Keratinocyte (primary cell): ENCODE measurements around the gene PEAR1. TPM values are rescaled to one million over a fixed set of nuclear protein-coding genes. Genes with fewer than 3 reads are reported as not detected.

Experiments used
- DNase-seq: peaks from one replicate; pipeline ENCODE4 v3.0.0-alpha.2; 2011; ENCODE audit warnings: low read depth, missing footprints, low spot score
- FAIRE-seq: peaks from 2 replicates; lab custom pipeline; 2011; peaks lifted over from hg19 to GRCh38; lab: Jason Lieb, UNC
- H2AFZ ChIP-seq: 2 replicates; pipeline ENCODE4 v1.6.0; 2012; ENCODE audit warnings: low read length, control low read depth, inconsistent platforms; ENCODE audit not compliant: control insufficient read depth
- H3K27ac ChIP-seq: 2 replicates; pipeline ENCODE4 v1.5.1; 2011; ENCODE audit warnings: low read length; ENCODE audit not compliant: control insufficient read depth, insufficient read depth
- H3K27me3 ChIP-seq: 3 replicates; pipeline ENCODE4 v1.6.0; 2011; ENCODE audit warnings: low read length; ENCODE audit not compliant: control insufficient read depth, insufficient read depth; ENCODE audit errors: extremely low read depth
- H3K36me3 ChIP-seq, 2 experiments: 2 replicates in 1 of 2; 3 replicates in 1 of 2; pipeline ENCODE4 v1.5.1; 2011; ENCODE audit warnings: low read length in 2 of 2, mild to moderate bottlenecking in 1 of 2; ENCODE audit not compliant: control insufficient read depth in 2 of 2, insufficient read depth in 2 of 2; ENCODE audit errors: extremely low read depth in 1 of 2
- H3K4me1 ChIP-seq: 3 replicates; pipeline ENCODE4 v1.5.1; 2011; ENCODE audit warnings: low read length; ENCODE audit not compliant: control insufficient read depth, insufficient read depth; ENCODE audit errors: extremely low read depth
- H3K4me2 ChIP-seq: 3 replicates; pipeline ENCODE4 v1.6.0; 2011; ENCODE audit warnings: low read depth, low read length; ENCODE audit not compliant: control insufficient read depth, insufficient read depth; ENCODE audit errors: extremely low read depth
- H3K4me3 ChIP-seq, 3 experiments: fragments of 200-600 bp in 1 of 3; sonication (generic) in 1 of 3; 2 replicates in 2 of 3; 3 replicates in 1 of 3; pipeline ENCODE4 v1.5.1; 2011 to 2016; ENCODE audit warnings: low read length in 3 of 3, mild to moderate bottlenecking in 3 of 3, control low read depth in 2 of 3, inconsistent platforms in 1 of 3, low read depth in 1 of 3, mixed read lengths in 1 of 3, mixed run types in 1 of 3, moderate library complexity in 1 of 3; ENCODE audit not compliant: control insufficient read depth in 2 of 3, insufficient read depth in 2 of 3; ENCODE audit errors: extremely low read depth in 1 of 3
- H3K79me2 ChIP-seq: 2 replicates; pipeline ENCODE4 v1.6.0; 2012; ENCODE audit warnings: low read length; ENCODE audit not compliant: control insufficient read depth, insufficient read depth
- H3K9ac ChIP-seq: 3 replicates; pipeline ENCODE4 v1.6.0; 2011; ENCODE audit warnings: low read length; ENCODE audit not compliant: control insufficient read depth, insufficient read depth; ENCODE audit errors: extremely low read depth
- H3K9me1 ChIP-seq: 3 replicates; pipeline ENCODE4 v1.6.0; 2011; ENCODE audit warnings: low read length; ENCODE audit not compliant: control insufficient read depth, insufficient read depth; ENCODE audit errors: extremely low read depth
- H3K9me3 ChIP-seq: 2 replicates; pipeline ENCODE4 v1.5.1; 2012; ENCODE audit warnings: low read depth, low read length; ENCODE audit not compliant: control insufficient read depth
- H4K20me1 ChIP-seq: 3 replicates; pipeline ENCODE4 v1.6.0; 2011; ENCODE audit warnings: low read length; ENCODE audit not compliant: control insufficient read depth, insufficient read depth; ENCODE audit errors: extremely low read depth
- EZH2 ChIP-seq: IDR thresholded peaks from one replicate; pipeline ENCODE4 v1.6.1; 2012; ENCODE audit warnings: inconsistent platforms, mild to moderate bottlenecking, low read length, moderate library complexity
- dilution Hi-C: fragments of 300-500 bp; cut with MboI; formaldehyde crosslinking; loops from one replicate; pipeline ENCODE4 v1.7.0; 2020; ENCODE audit warnings: low sequenced_read_pairs; ENCODE audit not compliant: extremely low pct_ligation_motif_present
- polyA plus RNA-seq, 5 experiments: library from polyadenylated mRNA; depleted of rRNA in 3 of 5; stranded (reverse) in 3 of 5; stranded (forward) in 1 of 5; unstranded in 1 of 5; fragments of >200 nt; gene quantifications; 1 replicate in 1 of 5; 2 replicates in 3 of 5; 3 replicates in 1 of 5; pipeline versions ENCODE4 v1.2.1 to v1.2.3, GENCODE V29; 2011 to 2012; ENCODE audit warnings: missing spikeins in 2 of 5, low read depth in 1 of 5, low replicate concordance in 1 of 5
- TF ChIP-seq, protein P1 (sequence below), 3 experiments: IDR thresholded peaks in 1 of 3; conservative IDR thresholded peaks in 1 of 3; optimal IDR thresholded peaks in 1 of 3; 2 replicates in 2 of 3; 3 replicates in 1 of 3; pipeline versions ENCODE3 to v1.5.1; 2011; ENCODE audit warnings: low read length in 3 of 3, mild to moderate bottlenecking in 3 of 3, moderate library complexity in 2 of 3, control low read depth in 1 of 3, inconsistent platforms in 1 of 3; ENCODE audit not compliant: insufficient read depth in 2 of 3; ENCODE audit errors: extremely low read depth in 1 of 3

The PEAR1 gene
- polyA plus RNA-seq, 1 donor (not counting 4 experiments of a cell fraction or from before 2014, with no cell fraction given): 4.2 TPM

DNA sequence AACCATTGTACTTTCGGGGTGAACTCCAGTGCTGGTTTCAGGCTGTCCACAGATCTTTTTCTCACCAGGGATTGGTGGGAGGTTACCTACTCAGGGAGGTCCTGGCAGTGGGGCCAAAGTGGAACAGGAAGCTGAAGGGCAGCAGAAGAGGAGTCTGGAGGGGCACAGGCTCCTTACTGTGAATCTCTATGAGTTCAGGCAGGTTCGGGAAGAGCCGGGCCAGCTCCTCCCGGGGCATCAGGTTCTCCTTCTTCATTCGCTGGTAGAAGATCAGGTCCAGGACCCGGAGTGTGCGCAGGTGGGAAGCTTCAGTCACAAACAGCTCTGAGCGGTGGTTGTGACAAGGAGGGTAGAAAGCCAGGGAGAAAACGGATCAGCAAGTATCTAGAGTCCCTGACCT is 53.6 kb downstream of the PEAR1 start:
- Histone ChIP-seq H3K27ac (no peak overlapping the region), H3K9me1 (peaks cover 2% of the 10 kb centered on the region), H3K27me3 (no peaks in the 10 kb centered on the region), H3K4me3 (no peak overlapping the region), H3K36me3 (peaks cover 10 to 30% of the 10 kb centered on the region in 2 experiments), H3K79me2 (no peaks in the 10 kb centered on the region), H2AFZ (no peak overlapping the region), H3K9me3 (no peaks in the 10 kb centered on the region), H3K4me1 (peaks cover 5% of the 10 kb centered on the region), H4K20me1 (no peaks in the 10 kb centered on the region), H3K9ac (no peak overlapping the region), H3K4me2 (no peak overlapping the region)
- TF ChIP-seq EZH2: no peak
- TF ChIP-seq, protein P1, sequence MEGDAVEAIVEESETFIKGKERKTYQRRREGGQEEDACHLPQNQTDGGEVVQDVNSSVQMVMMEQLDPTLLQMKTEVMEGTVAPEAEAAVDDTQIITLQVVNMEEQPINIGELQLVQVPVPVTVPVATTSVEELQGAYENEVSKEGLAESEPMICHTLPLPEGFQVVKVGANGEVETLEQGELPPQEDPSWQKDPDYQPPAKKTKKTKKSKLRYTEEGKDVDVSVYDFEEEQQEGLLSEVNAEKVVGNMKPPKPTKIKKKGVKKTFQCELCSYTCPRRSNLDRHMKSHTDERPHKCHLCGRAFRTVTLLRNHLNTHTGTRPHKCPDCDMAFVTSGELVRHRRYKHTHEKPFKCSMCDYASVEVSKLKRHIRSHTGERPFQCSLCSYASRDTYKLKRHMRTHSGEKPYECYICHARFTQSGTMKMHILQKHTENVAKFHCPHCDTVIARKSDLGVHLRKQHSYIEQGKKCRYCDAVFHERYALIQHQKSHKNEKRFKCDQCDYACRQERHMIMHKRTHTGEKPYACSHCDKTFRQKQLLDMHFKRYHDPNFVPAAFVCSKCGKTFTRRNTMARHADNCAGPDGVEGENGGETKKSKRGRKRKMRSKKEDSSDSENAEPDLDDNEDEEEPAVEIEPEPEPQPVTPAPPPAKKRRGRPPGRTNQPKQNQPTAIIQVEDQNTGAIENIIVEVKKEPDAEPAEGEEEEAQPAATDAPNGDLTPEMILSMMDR (optimal IDR thresholded peaks at IDR 0.05 in 1 of 3, IDR thresholded peaks at IDR 0.05 in 1 of 3, conservative IDR thresholded peaks at IDR 0.05 in 1 of 3; ENCODE audit: extremely low read depth in 1 of 3, insufficient read depth in 2 of 3, low read length in 3 of 3): no peak
- dilution Hi-C loops: no loop called here
- FAIRE-seq (no peak), DNase-seq (no peak)

DNA sequence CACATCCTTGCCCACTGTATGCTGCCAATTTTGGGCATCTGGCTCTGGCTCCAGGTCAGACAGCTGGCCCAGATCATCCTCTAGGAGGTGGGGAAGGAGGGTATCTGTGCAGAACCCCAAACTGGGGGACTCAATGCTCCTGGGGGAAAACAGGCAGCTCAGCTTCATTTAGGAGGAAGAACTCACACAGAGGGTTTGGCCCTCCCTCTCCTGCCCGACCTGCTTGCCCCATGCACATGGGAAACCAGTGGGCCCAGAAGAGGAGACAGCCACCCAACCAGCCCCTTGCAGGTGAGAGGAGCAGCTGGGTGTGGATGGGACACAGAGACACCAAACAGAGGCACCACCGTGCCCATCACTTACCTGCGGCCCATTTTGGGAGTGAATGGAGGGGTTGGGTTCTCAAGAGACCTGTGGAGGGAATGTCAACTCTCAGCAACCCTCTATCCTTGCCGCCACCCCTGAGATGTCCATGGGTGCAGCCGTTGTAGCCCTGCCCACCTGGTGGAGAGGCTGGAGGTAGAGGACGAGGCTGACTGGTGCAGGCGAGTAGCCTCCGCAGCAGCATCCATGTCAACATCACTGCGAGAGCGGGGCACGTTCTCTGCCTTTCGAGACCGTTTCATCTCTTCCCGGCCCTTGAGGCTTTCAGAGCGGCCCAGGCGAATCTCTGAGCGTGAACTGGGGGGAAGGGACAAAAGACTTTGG is 54.5 kb downstream of the PEAR1 start:
- H3K27ac ChIP-seq: no peak overlapping the region
- no peak overlapping the region for H3K9ac ChIP-seq
- peaks cover 10 to 32% of the 10 kb centered on the region in 2 experiments for H3K36me3 ChIP-seq
- H3K79me2 ChIP-seq: no peaks in the 10 kb centered on the region
- H3K4me2 ChIP-seq: no peak overlapping the region
- no peak overlapping the region for H2AFZ ChIP-seq
- no peak for DNase-seq
- no peaks in the 10 kb centered on the region for H4K20me1 ChIP-seq
- TF ChIP-seq EZH2: no peak
- TF ChIP-seq, protein P1 (optimal IDR thresholded peaks at IDR 0.05 in 1 of 3, IDR thresholded peaks at IDR 0.05 in 1 of 3, conservative IDR thresholded peaks at IDR 0.05 in 1 of 3; ENCODE audit: extremely low read depth in 1 of 3, insufficient read depth in 2 of 3, low read length in 3 of 3): no peak
- H3K9me1 ChIP-seq: peaks cover 2% of the 10 kb centered on the region
- H3K4me3 ChIP-seq: no peak overlapping the region
- dilution Hi-C loops: no loop called here
- no peaks in the 10 kb centered on the region for H3K27me3 ChIP-seq
- H3K4me1 ChIP-seq: peaks cover 5% of the 10 kb centered on the region
- FAIRE-seq: no peak
- H3K9me3 ChIP-seq: no peaks in the 10 kb centered on the region
